GM21381 (cell line): ENCODE measurements around the gene SMIM33.
A peak's percentile ranks its signal among the peaks of the same experiment; 100 is the strongest.
"Not testable (repeated sequence)": the region's sequence is repeated elsewhere in the genome, so short reads cannot be mapped to it uniquely, and the experiment has no call there.

Experiments used
- ATAC-seq: cut with Tn5 transposase; IDR thresholded peaks from one replicate; pipeline ENCODE4 v1.9.1; 2021; ENCODE audit warnings: mild to moderate bottlenecking, moderate library complexity; ENCODE audit not compliant: unreplicated experiment

The SMIM33 gene

DNA sequence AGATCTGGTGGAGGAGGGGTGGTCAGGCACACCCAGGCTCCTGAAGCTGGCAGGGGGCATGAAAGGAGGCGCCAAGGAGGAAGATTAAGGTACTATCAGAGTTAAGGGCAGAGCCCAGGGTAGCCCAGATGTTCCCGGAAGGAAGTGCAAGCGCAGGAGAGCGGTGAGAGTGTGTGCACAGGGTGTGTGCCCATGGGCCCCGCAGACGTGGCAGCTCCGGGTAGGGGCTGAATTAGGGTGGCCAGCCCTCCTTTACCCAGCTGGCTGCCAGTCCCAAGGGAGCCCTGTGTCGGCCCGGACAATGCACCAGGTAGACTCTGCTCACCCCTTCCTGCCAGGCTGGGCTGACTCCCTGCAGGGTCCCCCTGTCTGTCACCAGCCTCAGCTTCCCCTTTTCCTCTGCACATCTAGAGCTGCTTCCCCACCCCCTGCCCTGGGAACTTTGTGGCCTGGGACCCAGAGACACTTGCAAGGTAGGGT is at the start of gene SMIM33:
SMIM33 (plus strand) TSS at position 184 of the 480 bp plus-strand sequence; CDS start at position 302, 118 bp downstream.
- ATAC-seq, result no peak

DNA sequence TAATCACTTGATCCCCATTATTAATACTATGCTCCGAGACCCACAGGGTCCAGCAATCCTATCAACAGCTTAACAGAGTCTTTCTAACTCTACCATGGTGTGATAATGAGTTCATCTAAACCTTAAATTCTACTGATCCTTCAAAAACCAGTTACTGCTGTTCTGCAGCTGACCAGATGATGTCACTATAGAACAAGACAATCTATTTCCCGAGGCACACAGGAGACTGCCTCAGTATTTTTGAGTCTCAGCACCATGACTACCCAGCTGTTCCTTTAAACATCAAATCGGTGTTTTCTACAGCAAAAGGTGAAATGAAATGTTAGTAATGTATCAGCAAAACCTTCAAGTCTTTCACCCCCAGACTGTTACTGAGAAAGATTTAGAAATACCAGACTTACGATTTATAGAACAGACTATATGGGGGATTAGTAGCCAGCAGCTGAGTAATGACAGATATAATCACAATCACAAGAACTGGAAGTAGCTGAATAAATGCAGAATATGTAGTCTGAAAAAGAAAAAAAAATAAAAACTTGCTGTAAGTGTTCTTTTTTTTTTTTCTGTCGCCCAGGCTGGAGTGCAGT is 48.4 kb upstream of the SMIM33 start:
- no peak for ATAC-seq

DNA sequence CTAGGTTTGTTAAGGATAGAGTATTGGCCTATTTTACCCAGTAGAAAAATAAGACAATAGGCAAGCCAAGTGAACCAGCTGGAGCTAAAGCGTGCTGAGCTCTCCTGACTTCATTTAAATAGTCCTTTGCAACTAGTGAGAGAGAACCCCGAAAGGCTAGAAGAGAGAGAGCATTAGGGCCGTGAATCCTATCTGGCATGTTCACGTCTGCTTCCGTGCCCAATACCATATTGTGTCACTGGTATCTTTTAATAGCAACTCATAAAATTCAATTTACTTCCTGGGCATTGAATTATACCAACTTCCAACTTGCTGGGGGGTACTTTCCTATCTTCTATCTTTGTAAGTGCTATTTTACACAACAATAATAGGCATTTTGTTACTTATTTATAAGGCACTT is 45.3 kb upstream of the SMIM33 start:
- ATAC-seq, result no peak

DNA sequence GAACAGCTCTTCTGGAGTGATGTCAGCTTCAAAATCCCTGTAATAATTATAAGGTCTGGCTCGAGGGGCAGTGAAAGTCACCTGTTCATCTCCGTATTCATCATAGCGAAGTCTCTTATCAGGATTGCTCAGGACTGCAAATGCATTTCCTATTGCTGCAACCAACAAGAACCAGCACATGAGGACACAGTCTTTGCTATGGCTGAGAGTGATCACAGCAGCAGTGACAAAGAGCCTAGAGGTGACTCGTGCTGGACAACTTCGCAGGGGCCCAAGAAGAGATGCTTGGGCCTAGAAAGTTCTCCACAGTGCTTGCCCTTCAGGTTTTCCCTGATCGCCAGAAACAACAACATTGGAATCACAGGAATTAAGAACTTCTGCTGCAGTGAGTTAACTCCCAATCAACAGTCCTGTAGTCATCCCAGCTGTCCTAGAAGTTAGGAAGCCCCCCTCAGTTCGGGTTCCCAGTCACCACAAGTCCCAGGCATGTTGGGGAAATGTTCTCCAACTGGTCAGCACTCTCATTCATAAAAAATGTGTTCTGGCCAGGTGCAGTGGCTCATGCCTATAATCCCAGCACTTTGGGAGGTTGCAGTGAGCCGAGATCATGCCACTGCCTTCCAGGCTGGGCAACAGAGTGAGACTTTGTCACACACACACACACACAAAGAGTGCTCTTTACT is 44.5 kb upstream of the SMIM33 start:
- ATAC-seq, result no peak

DNA sequence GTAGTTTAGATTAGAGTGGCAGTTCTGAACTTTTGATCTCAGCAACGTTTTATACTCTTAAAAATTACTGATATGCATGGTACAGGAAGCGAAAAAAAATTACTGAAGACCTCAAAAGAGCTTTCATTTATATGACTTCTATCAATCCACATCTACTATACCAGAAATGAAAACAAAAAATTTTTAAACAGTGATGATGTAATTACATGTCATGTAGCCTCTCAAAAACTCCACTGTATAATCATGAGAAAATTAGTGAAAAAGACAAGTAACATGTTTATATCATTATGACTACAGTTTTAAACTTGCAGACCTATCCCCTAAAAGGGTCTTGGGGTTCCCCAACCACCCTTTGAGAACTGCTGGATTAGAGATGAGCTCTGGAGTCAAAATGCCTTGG is 40.8 kb upstream of the SMIM33 start:
- ATAC-seq, result no peak

DNA sequence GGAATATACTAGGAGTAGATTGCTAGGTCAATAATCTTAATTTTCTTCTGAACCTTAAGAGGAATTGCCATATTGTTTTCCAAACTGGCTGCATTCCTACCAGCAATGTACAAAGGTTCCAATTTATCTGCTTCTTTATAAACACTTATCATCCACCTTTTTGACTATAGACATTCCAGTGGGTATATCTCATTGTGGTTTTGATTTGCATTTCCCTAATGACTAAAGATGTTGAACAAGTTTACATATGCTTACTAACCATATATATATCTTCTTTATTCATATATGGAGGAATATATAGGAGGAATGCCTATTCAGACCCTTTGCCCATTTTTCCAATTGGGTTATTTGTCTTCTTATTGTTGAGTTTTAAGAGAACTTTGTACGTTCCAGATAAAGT is 39.1 kb upstream of the SMIM33 start:
- no peak for ATAC-seq

DNA sequence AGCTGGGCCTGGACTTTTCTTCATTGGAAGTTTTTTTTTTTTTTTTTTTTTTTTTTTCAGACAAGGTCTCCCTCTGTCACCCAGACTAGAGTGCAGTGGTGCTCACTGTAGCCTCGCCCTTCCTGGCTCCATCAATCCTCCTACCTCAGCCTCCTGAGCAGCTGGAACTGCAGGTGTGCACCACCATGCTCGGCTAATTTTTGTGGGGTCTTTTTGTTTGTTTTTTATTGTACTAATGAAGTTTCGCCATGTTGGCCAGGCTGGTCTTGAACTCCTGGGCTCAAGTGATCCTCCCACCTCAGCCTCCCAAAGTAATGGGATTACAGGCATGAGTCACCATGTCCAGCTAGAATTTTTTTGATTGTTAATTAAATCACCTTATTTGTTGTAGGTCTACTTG is 35.1 kb upstream of the SMIM33 start:
- ATAC-seq, result no peak

DNA sequence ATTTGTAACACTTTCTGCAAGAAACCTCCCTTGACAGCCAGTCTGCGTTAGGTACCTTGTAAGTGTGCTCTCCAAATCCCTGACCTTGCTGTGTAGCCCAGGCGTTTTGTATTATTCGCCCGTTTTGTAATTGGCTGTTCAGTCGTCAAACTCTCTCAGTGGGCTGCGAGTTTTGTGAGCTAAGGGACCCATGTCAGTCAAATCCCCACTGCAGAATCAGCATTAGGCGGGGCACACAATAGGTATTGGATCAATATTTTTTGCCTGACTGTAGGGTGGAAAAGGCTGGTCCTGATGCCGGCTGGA is 32.1 kb upstream of the SMIM33 start:
- ATAC-seq, result no peak

DNA sequence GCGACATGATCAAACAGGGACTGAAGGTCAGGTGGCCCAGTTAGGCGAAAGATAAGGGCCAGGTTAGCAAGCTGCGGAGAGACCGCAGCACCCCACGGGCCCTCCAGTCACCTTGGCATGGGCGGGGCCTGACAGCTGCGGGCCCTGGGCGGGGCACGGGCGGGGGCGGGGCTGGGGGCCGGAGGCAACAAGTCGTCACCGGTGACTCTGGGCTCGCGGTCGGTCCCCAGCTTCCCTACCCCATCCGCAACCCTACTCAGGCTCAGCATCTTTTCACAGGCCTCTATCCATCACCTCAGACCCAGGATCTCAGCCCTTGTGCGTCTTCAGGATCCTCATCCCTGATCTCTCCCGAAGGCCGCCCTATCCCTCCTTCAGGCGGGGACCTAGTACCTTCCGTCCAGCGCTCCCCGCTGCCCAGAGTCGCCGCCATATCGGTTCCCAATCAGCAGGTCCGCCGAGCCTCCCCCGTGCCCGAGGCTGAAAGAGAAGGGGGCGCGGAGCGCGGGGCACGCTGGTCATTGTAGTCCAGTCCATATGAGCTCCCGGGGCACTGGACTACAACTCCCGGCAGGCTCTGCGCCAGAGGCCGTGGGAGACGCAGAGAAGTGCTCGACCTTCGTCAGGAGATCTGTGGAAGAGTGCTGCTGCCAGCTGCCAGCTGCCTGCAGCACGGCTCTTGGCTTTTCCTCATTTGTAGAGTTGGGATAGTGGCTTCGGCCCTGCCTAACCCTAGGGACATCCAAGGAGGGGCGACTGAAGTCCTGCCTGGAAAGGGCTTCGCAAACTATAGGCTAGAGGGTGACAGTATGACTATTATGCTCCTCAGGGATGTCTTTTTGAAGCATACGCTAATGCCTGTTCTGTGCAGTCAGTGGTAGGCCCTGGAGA is 31.5 kb upstream of the SMIM33 start, which contains the start of gene DNAJC18:
DNAJC18 (minus strand) TSS at position 513 of the 891 bp plus-strand sequence; CDS start at position 433, 80 bp downstream.
- peak; percentile 89 for ATAC-seq

DNA sequence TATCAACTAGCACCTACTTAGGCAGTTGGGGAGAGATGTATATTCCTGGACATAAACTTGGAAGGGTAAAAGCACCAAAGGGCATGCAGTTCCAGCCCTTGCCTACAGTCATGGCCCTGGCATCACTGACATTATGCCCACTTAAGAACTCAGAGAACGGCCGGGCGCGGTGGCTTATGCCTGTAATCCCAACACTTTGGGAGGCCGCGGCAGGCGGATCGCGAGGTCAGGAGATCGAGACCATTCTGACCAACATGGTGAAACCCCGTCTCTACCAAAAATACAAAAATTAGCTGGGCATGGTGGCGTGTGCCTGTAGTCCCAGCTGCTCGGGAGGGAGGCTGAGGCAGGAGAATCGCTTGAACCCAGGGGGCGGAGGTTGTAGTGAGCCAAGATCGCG is 30.4 kb upstream of the SMIM33 start:
- ATAC-seq, result not testable (repeated sequence)

DNA sequence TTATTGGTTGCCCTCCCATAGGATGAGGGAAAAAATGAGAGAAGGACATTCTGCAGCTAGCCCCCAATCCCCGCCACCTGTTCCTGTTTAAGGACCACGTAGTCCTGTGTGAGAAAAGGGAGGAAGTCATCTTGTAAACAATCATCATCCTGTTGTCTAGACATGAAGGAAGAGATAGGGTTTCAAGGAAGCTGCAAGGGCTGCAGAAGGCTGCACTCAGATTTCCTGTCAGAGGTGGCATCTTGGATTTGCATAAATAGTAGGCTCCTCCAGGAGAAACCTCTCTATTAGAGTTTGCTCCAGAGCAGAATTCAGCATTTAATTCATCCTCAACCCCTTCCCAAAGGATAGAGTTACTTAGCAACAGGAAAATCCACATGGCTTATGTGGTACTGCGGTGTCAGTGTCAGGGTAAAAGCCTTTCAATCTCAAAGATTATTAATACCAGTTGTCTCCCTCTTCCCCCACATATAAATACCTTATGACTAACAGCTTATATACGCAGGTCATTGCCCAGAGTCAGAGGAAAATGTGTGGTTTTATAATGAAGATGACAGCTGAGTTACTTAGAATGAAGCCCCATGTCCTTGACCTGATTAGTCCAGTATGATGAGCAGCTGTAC is 26.9 kb upstream of the SMIM33 start:
- ATAC-seq, result no peak

DNA sequence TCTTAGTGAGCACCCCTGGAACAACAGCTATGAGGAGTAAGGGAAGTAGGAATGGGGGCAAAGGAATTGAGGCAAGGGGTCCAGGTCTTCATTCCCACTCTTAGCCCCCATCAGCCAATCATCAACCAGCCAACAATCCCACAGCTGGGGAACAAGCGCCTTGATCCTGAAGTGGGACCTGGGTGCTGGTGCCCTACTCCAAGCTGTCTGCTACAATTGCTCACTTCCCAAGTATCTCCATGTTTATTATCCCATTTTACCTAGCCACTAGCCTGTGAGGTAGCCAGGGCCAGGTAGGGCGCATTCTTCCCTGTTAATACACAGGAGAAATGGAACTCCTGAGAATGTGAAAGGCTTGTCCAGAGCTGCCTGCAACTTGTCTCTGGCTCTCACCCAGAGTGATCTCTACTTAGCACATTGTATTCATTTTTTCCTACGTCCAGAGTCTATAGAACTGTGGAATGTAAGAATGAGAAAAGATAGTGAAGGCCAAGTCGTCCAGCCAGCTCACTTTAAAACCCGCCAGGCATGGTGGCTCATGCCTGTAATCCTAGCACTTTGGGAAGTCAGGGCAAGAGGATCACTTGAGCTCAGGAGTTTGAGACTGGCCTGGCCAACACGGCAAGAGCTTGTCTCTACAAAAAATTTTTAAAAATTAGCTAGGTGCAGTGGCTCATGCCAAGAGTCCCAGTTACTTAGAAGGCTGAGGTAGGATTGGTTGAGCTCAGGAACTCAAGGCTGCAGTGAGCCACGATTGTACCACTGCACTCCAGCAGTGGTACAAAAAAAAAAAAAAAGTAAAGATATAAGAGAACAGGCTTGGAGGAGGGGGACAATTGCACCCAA is 25.3 kb upstream of the SMIM33 start:
- ATAC-seq, result no peak

DNA sequence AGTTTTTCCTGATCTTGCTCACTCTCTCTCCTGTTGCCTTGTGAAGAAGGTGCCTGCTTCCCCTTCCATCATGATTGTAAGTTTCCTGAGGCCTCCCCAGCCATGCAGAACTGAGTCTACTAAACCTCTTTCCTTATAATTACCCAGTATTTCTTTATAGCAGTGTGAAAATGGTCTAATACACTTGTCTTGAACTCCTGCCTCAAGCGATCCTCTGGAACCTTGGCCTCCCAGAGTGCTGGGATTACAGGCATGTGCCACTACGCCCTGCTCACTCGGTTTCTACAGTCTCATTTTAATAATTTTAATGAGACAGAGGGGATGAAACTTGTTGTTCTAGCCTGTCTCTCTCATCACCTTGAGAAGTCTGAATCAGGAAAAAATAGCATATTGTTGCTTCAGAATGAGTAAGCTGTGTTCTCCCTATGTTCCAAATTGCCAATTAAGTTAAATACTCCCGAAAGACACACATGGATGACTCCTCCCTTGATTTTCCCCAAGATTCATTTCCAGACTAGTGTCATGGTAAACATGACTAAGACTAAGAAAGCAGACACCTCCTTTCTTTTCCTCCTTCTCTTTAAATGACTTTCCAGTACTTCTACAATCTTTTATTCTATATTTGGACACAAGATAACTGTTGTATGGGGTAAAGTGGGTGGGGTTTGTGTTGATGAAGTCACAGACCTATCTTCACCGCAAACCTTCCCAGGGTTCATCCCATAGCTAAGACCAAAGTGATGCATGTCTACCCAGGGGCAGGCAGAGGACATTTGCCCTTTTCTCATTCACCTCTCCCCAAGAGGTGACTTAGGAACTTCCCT is 23.6 kb upstream of the SMIM33 start:
- ATAC-seq, result peak; percentile 55

DNA sequence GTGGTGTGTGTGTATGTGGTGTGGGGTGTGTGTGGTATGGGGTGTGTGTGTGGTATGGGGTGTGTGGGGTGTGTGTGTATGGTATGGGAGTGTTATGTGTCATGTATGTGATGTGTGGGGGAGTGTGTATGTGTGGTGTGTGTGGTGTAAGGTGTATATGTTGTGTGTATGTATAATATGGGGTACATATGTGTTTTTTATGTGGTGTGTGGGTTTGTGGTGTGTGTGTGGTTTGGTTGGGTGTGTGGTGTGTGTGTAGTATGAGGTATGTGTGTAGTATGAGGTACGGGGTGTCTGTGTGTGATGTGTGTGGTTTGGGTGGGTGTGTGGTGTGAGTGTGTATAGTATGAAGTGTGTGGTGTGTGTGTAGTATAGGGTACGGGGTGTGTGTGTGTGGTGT is 19.6 kb upstream of the SMIM33 start:
- ATAC-seq, result no peak

DNA sequence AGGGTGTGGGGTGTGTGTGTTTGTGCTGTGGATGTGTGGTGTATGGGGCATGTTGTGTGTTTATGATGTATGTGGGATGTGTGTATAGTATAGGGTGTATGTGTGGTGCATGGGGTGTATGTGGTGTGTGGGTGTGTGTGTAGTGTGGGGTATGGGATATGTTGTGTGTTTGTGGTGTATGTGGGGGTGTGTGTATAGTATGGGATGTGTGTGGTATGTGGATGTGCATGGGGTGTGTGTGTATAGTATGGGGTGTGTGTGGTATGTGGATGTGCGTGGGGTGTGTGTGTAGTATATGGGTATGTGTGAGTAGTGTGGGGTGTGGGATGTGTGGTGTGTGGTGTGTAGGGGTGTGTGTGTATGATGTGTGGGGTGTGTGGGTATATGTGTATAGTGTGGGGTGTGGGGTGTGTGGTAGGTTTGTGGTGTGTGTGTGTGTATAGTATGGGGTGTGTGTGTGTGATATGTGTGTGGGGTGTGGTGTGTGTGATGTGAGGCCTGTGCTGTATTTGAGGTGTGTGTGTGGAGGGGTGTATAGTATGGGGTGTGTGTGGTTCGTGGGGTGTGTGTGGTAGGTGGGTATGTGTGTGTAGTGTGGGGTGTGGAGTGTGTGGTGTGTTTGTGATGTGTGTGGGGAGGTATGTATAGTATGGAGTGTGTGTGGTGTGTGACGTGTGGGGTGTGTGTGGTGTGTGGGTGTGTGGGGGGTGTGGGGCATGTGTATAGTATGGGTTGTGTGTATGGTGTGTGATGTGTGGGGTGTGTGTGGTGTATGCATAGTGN is 18.7 kb upstream of the SMIM33 start:
- no peak for ATAC-seq

DNA sequence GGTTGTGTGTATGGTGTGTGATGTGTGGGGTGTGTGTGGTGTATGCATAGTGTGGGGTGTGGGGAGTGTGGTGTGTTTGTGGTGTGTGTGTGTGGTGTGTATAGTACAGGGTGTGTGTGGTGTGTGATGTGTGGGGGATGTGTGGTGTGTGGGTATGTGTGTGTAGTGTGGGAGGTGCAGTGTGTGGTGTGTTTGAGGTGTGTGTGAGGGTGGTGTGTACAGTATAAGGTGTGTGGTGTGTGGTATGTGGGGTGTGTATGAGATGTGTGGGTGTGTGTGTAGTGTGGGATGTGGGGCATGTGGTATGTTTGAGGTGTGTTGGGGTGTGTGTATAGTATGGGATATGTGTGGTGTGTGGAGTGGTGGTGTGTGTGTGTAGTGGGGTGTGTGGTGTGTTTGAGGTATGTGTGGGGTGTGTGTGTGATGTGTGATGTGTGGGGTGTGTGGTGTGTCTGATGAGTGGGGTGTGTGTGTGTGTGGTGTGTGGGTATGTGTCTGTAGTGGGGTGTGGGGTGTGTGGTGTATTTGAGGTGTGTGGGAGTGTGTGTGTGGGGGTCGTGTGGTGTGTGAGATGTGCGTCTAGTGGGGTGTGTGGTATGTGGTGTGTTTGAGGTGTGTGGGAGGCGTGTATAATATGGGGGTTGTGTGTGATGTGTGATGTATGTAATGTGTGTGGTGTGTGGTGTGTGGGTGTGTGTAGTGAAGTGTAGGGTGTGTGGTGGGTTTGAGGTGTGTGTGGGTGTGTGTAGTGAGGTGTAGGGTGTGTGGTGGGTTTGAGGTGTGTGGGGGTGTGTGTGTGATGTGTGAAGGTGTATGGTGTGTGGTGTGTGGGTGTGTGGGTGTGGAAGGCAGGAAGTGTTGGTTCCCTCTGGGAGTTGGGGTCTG is 16.9 kb upstream of the SMIM33 start:
- no peak for ATAC-seq

DNA sequence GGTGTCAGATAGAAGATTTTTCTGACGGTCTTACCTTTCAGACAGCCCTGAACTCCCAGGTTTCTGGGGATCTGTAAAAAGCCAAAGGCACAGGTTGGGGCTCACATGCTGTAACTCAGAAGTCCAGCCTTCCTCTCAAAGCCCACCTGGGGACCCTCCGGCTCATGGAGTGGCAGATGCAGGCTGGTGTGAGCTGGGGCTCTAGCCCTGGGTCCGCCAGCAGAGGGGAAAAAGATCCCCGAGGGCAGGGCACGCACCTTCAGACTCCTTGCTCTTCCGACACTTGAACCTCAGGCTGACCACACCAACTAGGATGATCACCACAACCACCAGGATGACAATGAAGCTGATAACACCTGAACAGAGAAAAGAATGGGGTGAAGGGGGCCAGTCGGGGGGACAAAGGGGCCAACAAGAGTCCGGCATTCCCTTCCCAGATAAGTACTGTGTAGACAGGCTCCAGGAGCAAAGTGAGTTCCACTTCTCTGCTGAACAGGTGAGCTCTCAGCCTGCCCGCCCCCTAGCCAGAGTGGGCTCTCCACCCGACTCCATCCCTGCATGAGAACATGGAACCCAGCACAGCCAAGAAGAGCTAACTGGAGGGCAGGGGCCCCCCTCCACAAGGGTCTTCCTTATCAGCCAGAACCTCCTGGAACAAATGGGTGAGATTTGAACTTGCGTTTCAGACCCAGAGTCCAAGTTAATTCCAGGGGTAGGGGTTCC is 16.1 kb upstream of the SMIM33 start:
- ATAC-seq, result no peak
